GM18951 (cell line): ENCODE measurements around the gene LHFPL2.

ENCODE experiments used
- POLR2A ChIP-seq: IDR thresholded peaks from 4 replicates; pipeline ENCODE4 v1.6.1; 2011; ENCODE audit warnings: mild to moderate bottlenecking; ENCODE audit not compliant: insufficient read length, insufficient read depth; ENCODE audit errors: extremely low read depth
- in situ Hi-C: fragments of 300-500 bp; cut with MboI; formaldehyde crosslinking; loops from one replicate; pipeline ENCODE4 v1.12.0; 2022; ENCODE audit warnings: low sequenced_read_pairs, mixed read lengths, inconsistent platforms; ENCODE audit not compliant: unreplicated experiment

The LHFPL2 gene

DNA sequence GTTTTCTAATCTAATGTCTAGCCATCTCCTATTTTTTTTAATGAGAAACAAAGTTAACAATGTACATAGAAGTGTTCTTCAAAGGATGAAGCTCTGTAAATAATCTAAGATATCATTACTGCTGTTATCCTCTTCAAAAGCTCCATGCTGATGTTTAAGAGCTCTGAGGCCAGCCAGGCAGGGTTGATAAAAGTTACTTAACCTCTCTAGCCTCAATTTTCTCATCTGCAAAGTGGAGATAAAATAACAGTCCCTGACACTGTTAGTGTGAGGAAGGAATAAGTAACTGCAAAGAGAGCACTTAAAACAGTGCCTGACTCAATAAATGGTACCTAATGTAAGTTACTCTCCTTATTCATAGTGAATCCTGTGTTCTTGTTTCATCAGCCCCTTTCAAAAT lies 60.1 kb downstream of the LHFPL2 start:
- in situ Hi-C loops, result no loop called here
- no peak for TF ChIP-seq POLR2A

GRCh38 chr5:78587775-78588291 lies 60.7 kb downstream of the LHFPL2 start:
- in situ Hi-C loops, result no loop called here

GRCh38 chr5:78587081-78587774 lies 61.3 kb downstream of the LHFPL2 start:
- in situ Hi-C loops, result no loop called here
- no peak for TF ChIP-seq POLR2A

More at GRCh38 chr5:78587775-78588291, 60.7 kb downstream of the LHFPL2 start:
- no peak for TF ChIP-seq POLR2A

- in situ Hi-C loops, result no loop called here
- TF ChIP-seq POLR2A, result no peak
Measured at GRCh38 chr5:78586251-78586650, 62.3 kb downstream of the LHFPL2 start.

GRCh38 chr5:78578015-78578414 lies 70.6 kb downstream of the LHFPL2 start:
- TF ChIP-seq POLR2A, result no peak
- in situ Hi-C loops, result no loop called here

DNA sequence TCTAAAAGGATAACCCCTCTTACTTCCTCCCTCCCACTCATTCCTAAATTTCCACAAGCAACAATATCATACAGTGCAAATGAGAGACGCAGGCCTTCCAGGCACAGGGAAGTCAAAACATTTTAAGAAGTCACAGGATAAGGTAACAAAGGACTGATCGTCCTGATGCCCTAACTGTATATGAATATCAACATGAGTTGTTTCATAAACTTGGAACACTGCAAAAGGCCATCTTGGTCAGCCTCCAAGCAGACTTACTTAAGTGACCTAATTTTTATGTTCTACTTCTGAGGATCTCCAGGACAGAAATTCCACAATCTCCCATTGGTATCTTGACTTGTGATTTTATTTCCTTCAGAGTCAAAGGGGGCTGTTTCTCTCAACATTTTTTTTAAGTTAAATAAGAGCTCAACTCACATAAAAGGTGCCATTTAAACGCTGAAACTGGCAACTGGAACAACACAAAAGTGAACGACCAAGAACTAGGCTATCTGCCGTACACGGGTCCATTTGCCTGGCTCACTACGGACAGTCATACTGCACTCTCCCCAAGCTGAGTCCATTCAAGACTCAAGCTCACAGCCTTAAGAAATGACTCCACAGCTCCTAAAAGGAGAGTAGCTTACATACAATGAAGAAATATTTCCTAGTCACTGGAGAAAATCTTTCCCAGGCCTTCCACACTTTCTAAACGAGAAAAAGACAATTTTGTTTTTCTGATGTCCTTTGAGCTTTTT lies 71.3 kb downstream of the LHFPL2 start:
- in situ Hi-C loops, result no loop called here
- no peak for TF ChIP-seq POLR2A

- in situ Hi-C loops, result no loop called here
- TF ChIP-seq POLR2A, result no peak
Measured at GRCh38 chr5:78576376-78576775, 72.2 kb downstream of the LHFPL2 start.

- in situ Hi-C loops, result no loop called here
- TF ChIP-seq POLR2A, result no peak
Measured at GRCh38 chr5:78574731-78575161, 73.8 kb downstream of the LHFPL2 start.

DNA sequence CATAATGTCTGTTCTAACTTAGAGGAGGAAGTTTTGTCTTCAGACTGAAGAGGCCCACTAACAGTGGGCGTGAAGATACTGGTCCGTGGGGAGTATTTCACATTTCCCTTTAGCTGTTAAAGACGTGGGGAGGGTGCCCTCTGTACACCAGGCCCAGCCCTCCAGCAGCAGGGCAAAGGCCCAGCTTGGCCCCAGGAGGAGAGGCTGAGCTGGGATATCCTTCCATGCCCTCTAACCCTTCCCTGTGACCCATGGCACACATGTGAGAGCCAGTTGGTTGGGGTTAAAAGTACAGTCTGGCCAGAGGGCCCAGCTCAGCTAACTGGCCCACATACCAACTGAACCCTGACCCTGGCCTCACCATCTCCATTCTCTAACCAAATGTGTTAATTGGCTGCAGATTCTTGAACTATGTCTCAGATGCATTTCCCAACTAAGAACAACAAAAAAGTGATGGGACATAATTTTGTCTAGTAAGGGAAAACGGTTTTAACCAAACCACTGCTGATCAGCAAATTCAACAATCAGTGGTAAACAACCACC lies 74.4 kb downstream of the LHFPL2 start:
- in situ Hi-C loops, result no loop called here
- no peak for TF ChIP-seq POLR2A

DNA sequence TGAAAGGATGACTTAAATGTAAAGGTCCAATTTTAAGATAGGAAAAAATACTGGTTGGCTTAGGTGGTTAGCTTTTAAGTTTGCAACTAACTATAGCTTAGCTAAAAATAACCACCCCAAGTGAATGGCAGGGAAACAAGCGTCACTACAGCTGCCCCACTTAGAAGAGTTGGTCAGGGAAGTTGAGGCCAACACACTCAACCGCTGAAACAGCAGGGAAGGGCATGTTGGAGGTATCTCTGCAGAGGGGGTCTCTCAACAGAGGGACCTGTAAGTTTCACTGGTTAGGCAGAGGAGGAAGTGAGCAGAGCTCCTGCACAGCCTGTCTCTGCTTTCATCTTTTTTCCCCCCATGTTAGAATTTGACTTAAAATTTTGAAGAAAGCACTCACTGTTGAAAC lies 75.3 kb downstream of the LHFPL2 start:
- in situ Hi-C loops, result no loop called here

GRCh38 chr5:78570646-78571045 lies 77.9 kb downstream of the LHFPL2 start:
- TF ChIP-seq POLR2A, result no peak
- in situ Hi-C loops, result no loop called here

More for the DNA sequence above, 75.3 kb downstream of the LHFPL2 start:
- no peak for TF ChIP-seq POLR2A

GRCh38 chr5:78569441-78569840 lies 79.1 kb downstream of the LHFPL2 start:
- in situ Hi-C loops, result no loop called here
- no peak for TF ChIP-seq POLR2A

GRCh38 chr5:78568676-78569075 lies 79.9 kb downstream of the LHFPL2 start:
- no peak for TF ChIP-seq POLR2A
- in situ Hi-C loops, result no loop called here
